ENCODE measurements around the gene SDR42E1.

Gene SDR42E1

DNA sequence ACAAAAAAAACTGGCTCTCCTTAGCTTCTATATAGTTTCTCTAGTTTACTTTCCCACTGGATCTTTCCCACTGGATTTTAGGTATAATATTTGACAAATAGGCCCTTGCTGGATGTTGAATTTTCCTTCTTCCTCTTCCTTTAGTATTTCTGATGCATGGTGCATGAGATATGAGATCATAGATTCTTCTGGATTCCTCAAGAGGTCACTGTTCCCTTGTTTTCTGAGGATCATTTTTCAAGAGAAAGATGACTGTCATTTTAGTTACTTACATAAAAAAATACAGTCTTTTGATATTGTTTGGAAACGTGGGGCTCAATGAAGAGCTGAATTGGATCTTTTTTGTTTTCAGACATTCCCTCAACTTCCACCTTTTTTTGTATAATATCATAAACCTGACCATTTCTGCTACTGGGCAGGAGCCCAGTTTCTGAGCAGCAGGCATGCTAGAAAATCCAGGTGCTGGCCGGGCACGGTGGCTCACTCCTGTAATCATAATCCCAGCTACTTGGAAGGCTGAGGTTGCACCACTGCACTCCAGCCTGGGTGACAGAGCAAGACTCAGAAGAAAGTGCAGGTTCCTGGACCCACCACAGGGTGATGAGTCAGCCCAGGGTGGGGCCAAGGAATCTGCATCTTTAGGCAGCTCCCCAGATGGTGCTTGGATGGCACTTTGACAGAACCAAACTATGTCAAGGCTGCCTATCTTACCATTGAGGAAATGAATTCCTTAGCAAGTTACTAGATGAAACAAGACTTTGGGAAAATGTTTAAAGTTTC is 70.3 kb downstream of the SDR42E1 start:
- DNase-seq (ENCODE audit: low read depth) = no peak

DNA sequence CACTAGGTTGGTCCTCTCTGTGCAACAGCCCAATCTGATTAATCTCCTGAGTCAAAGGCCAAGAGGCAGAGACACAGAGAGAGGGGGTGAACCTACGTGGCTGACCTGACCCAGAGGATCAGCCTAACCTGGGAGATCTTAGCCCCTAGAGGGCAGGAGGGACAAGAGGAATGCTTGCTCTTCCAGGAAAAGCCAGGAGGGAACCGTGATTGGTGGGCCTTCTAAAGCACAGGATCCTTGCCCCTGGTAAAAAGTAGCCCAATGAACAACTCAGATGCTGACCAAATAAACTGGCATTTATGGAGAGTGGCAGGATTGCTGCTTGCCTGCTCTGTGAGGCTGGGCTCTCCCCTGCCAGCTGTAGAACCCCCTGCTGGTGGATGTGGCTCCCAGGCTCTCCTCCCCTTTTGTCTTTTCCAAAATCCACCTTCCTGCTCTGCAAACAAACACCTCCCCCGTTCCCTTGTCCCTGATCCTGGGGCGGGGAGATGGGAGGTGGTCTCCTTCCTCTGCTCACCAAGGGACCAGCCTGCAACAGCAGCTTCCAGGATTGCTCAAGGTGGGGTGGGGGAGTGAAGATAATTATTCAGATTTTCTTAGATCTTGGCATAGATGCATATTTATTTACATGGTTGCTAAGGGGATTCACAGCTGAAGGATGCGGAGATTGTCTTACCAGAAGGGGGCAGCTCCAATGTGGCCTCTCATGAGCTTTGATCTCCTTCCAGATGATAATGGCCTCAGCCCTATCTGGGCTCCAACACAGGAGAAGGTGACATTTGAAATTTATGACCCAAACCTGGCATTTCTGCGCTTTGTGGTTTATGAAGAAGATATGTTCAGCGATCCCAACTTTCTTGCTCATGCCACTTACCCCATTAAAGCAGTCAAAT is 71.9 kb downstream of the SDR42E1 start:
- DNase-seq (ENCODE audit: low read depth) = no peak
